Panc1 (cell line): ENCODE results near the gene MAP3K2.

ENCODE experiments used
- TCF7L2 ChIP-seq: IDR thresholded peaks from 2 replicates; pipeline ENCODE4 v1.6.1; 2011; ENCODE audit warnings: mild to moderate bottlenecking, low read depth, low read length, inconsistent platforms
- TF ChIP-seq, protein P1 (sequence below), 2 experiments: IDR thresholded peaks; 2 replicates each; pipeline ENCODE4 v1.6.1; 2011 to 2012; ENCODE audit warnings: low read depth in 2 of 2, control low read depth in 1 of 2, low read length in 1 of 2, mild to moderate bottlenecking in 1 of 2, moderate library complexity in 1 of 2; ENCODE audit not compliant: insufficient read depth in 1 of 2
- TF ChIP-seq, protein P2 (sequence below): fragments of 450-650 bp; IDR thresholded peaks from 2 replicates; pipeline ENCODE4 v1.5.1; 2017; ENCODE audit warnings: mild to moderate bottlenecking

DNA sequence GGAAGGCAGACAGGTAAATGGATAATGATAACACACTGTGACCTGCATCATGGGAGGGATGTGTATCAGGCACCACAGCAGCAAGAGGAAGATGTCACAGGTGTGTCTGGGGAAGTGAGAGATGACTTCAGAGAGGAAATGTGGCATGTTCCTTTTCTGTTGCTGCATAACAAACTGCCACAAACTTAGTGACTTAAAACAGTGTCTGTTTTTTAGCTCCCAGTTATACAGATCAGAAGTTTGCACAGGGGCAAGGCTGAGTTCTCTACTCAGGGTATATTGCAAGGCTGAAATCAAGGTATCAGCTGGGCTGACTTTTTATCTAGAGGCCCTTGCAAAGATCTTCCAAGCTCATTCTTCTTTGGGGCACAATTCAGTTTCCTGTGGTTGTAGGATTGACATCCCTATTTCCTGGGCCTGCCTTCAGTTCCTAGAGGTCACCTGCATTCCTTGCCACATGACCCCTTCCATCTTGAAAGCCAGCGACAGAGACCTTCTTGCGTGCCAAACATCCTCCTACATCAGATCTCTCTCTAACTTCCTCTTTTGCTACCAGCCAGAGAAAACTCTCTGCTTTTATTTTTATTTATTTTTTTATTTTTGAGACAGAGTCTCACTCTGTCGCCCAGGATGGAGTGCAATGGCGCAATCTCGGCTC lies 2.1 kb upstream of the MAP3K2 start:
- TF ChIP-seq, protein P1, sequence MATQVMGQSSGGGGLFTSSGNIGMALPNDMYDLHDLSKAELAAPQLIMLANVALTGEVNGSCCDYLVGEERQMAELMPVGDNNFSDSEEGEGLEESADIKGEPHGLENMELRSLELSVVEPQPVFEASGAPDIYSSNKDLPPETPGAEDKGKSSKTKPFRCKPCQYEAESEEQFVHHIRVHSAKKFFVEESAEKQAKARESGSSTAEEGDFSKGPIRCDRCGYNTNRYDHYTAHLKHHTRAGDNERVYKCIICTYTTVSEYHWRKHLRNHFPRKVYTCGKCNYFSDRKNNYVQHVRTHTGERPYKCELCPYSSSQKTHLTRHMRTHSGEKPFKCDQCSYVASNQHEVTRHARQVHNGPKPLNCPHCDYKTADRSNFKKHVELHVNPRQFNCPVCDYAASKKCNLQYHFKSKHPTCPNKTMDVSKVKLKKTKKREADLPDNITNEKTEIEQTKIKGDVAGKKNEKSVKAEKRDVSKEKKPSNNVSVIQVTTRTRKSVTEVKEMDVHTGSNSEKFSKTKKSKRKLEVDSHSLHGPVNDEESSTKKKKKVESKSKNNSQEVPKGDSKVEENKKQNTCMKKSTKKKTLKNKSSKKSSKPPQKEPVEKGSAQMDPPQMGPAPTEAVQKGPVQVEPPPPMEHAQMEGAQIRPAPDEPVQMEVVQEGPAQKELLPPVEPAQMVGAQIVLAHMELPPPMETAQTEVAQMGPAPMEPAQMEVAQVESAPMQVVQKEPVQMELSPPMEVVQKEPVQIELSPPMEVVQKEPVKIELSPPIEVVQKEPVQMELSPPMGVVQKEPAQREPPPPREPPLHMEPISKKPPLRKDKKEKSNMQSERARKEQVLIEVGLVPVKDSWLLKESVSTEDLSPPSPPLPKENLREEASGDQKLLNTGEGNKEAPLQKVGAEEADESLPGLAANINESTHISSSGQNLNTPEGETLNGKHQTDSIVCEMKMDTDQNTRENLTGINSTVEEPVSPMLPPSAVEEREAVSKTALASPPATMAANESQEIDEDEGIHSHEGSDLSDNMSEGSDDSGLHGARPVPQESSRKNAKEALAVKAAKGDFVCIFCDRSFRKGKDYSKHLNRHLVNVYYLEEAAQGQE (IDR thresholded peaks at IDR 0.05; ENCODE audit: insufficient read depth in 1 of 2, low read depth in 2 of 2, low read length in 1 of 2): no peak
- TF ChIP-seq, protein P2, sequence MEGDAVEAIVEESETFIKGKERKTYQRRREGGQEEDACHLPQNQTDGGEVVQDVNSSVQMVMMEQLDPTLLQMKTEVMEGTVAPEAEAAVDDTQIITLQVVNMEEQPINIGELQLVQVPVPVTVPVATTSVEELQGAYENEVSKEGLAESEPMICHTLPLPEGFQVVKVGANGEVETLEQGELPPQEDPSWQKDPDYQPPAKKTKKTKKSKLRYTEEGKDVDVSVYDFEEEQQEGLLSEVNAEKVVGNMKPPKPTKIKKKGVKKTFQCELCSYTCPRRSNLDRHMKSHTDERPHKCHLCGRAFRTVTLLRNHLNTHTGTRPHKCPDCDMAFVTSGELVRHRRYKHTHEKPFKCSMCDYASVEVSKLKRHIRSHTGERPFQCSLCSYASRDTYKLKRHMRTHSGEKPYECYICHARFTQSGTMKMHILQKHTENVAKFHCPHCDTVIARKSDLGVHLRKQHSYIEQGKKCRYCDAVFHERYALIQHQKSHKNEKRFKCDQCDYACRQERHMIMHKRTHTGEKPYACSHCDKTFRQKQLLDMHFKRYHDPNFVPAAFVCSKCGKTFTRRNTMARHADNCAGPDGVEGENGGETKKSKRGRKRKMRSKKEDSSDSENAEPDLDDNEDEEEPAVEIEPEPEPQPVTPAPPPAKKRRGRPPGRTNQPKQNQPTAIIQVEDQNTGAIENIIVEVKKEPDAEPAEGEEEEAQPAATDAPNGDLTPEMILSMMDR: no peak
- no peak for TF ChIP-seq TCF7L2
